KMS-11 (cell line): ENCODE measurements around the gene TMTC1.

Source experiments
- H2AFZ ChIP-seq: fragments of 200-600 bp; sonication (generic); 2 replicates; pipeline ENCODE4 v1.6.1; 2016; ENCODE audit warnings: antibody characterized with exemption, mixed run types, low read depth
- H3K27ac ChIP-seq: fragments of 200-600 bp; sonication (generic); 2 replicates; pipeline ENCODE4 v1.6.1; 2016; ENCODE audit warnings: mild to moderate bottlenecking, mixed run types
- H3K27me3 ChIP-seq: fragments of 200-600 bp; sonication (generic); 2 replicates; pipeline ENCODE4 v1.6.1; 2017; ENCODE audit warnings: mild to moderate bottlenecking, low read depth, mixed run types, moderate library complexity; ENCODE audit not compliant: insufficient read depth
- H3K36me3 ChIP-seq: fragments of 200-600 bp; sonication (generic); 2 replicates; pipeline ENCODE4 v1.6.1; 2017; ENCODE audit warnings: mild to moderate bottlenecking, mixed run types; ENCODE audit not compliant: insufficient read depth
- H3K4me1 ChIP-seq: fragments of 200-600 bp; sonication (generic); 2 replicates; pipeline ENCODE4 v1.6.1; 2016; ENCODE audit warnings: mild to moderate bottlenecking, low read depth, mixed run types; ENCODE audit not compliant: poor library complexity, severe bottlenecking
- H3K4me2 ChIP-seq: fragments of 200-600 bp; sonication (generic); 2 replicates; pipeline ENCODE4 v1.7.0; 2016; ENCODE audit warnings: mild to moderate bottlenecking, mixed run types
- H3K4me3 ChIP-seq: fragments of 200-600 bp; sonication (generic); IDR thresholded peaks from 2 replicates; pipeline ENCODE4 v1.6.1; 2017; ENCODE audit warnings: low read depth, low read length, mixed read lengths; ENCODE audit not compliant: insufficient read depth
- H3K79me2 ChIP-seq: fragments of 200-600 bp; sonication (generic); 2 replicates; pipeline ENCODE4 v1.6.1; 2016; ENCODE audit warnings: low read depth, mixed run types; ENCODE audit not compliant: insufficient read depth
- H3K9ac ChIP-seq: fragments of 200-600 bp; sonication (generic); 2 replicates; pipeline ENCODE4 v1.6.1; 2016; ENCODE audit warnings: mild to moderate bottlenecking, mixed run types
- H4K20me1 ChIP-seq: fragments of 200-600 bp; sonication (generic); 2 replicates; pipeline ENCODE4 v1.6.1; 2016; ENCODE audit warnings: mild to moderate bottlenecking, mixed run types; ENCODE audit not compliant: insufficient read depth
- CTCF ChIP-seq: fragments of 200-600 bp; sonication (generic); conservative IDR thresholded peaks from 2 replicates; pipeline ENCODE4 v1.6.1; 2017; ENCODE audit warnings: low read depth, mild to moderate bottlenecking, antibody characterized with exemption, low read length, moderate library complexity, mixed read lengths

TMTC1 gene

GRCh38 chr12:29768372-29768771 is 15.4 kb downstream of the TMTC1 start:
- Histone ChIP-seq H2AFZ (no peak overlapping the region), H3K36me3 (no peaks in the 10 kb centered on the region), H3K4me3 (no peak overlapping the region), H3K27me3 (no peaks in the 10 kb centered on the region), H3K4me2 (peak overlapping the region; percentile 3; the same call in 1 of the 2 replicates), H4K20me1 (peaks cover 3% of the 10 kb centered on the region; the same call in 1 of the 2 replicates), H3K79me2 (peaks cover 10% of the 10 kb centered on the region; the same call in 1 of the 2 replicates), H3K9ac (no peak overlapping the region), H3K27ac (no peak overlapping the region), H3K4me1 (peaks cover 16% of the 10 kb centered on the region)
- TF ChIP-seq CTCF, result no peak

DNA sequence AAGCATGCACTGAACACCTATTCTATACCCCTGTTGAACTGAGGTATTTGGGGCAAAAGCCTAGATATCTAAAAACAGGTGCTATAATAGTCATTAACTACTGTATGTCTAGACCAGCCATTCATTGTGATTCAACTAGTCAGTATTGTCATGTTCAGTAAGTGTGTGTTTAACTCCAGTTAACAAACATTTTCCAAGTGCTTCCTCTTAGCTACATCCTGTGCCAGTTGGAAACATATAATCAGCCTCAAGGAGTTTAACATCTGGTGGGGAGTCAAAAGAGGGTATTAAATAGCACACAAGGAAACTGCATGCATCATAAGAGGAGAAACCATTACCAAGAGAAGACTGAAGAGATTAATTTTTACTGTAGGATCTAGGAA is 20.4 kb downstream of the TMTC1 start:
- Histone ChIP-seq H3K36me3 (no peaks in the 10 kb centered on the region), H2AFZ (no peak overlapping the region), H3K4me3 (no peak overlapping the region), H4K20me1 (no peaks in the 10 kb centered on the region), H3K27ac (no peak overlapping the region), H3K27me3 (no peaks in the 10 kb centered on the region), H3K9ac (no peak overlapping the region), H3K4me1 (peaks cover 3% of the 10 kb centered on the region), H3K79me2 (no peaks in the 10 kb centered on the region), H3K4me2 (no peak overlapping the region)
- no peak for TF ChIP-seq CTCF

DNA sequence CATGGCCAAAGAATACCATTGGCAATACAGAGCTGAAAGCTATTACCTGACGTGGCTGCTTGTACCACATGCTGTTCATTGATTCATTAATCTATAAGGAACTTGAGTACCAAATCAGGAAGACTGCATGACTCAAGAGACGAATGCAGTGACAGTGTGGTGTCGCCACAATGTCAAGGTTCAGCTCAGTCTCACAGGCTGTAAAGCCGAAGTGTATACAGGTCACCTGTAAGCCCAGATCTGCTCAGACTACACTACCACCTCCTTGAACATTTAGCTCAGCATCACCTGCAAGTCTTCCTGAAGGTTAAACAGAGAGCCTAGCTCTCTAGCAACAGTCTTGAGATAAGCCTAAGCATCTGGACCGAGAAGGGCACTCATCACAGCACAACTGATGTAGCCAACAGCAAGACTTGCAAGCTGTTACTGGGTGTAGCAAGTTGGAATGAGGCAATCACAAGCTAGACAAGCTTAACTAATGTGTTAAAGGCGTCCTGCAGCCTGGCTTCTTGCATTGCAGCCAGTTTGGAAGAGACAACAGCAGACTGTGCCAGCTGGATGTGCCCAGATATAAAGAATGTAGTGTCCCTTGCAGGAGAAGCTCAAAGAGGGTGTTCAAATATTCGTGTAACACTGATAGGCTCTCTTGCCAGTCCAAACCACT is 21.0 kb downstream of the TMTC1 start:
- no peaks in the 10 kb centered on the region for H3K36me3 ChIP-seq
- no peak for TF ChIP-seq CTCF
- no peak overlapping the region for H3K4me2 ChIP-seq
- no peak overlapping the region for H2AFZ ChIP-seq
- no peaks in the 10 kb centered on the region for H3K79me2 ChIP-seq
- H3K4me3 ChIP-seq, result no peak overlapping the region
- no peaks in the 10 kb centered on the region for H3K4me1 ChIP-seq
- no peak overlapping the region for H3K9ac ChIP-seq
- H3K27ac ChIP-seq, result no peak overlapping the region
- no peaks in the 10 kb centered on the region for H3K27me3 ChIP-seq
- no peaks in the 10 kb centered on the region for H4K20me1 ChIP-seq

DNA sequence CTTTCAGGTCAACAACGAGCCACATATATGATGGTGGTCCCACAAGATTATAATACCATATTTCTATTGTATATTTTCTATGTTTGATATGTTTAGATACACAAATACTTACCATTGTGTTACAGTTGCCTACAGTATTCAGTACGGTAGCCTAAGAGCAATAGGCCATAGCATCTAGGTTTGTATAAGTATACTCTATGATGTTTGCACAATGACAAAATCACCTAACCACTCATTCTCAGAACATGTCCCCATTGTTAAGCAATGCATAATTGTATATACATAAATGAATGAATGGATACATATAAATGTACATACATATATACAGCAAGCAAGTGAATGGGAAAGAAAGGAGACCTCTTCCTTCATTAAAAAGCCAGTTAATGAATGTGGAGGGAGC is 23.8 kb downstream of the TMTC1 start:
- Histone ChIP-seq H3K9ac (no peak overlapping the region), H3K4me1 (no peaks in the 10 kb centered on the region), H3K4me2 (no peak overlapping the region), H3K79me2 (no peaks in the 10 kb centered on the region), H2AFZ (no peak overlapping the region), H3K4me3 (no peak overlapping the region), H4K20me1 (no peaks in the 10 kb centered on the region), H3K36me3 (no peaks in the 10 kb centered on the region), H3K27ac (no peak overlapping the region), H3K27me3 (no peaks in the 10 kb centered on the region)
- no peak for TF ChIP-seq CTCF
